ENCODE measurements around the gene KCTD2.

GRCh38 chr17:75113798-75114551, 67.0 kb downstream of the KCTD2 start:
- TF ChIP-seq CTCF (IDR thresholded peaks at IDR 0.05) (peak; percentile 97), RARB (CRISPR knock-in tag; IDR thresholded peaks at IDR 0.05) (no peak), EHMT2 (IDR thresholded peaks at IDR 0.05; ENCODE audit: low read depth) (no peak), POLR2A (IDR thresholded peaks at IDR 0.05; ENCODE audit: low read length) (no peak), RAD21 (conservative IDR thresholded peaks at IDR 0.05 in 1 of 2, IDR thresholded peaks at IDR 0.05 in 1 of 2) (peak; percentile 99), ATOH8 (CRISPR knock-in tag; IDR thresholded peaks at IDR 0.05; ENCODE audit: low read depth) (no peak), ZFP36 (IDR thresholded peaks at IDR 0.05; ENCODE audit: borderline replicate concordance, partially characterized antibody) (no peak), EP300 (IDR thresholded peaks at IDR 0.05) (no peak), USF2 (IDR thresholded peaks at IDR 0.05) (no peak), ELK1 (IDR thresholded peaks at IDR 0.05; ENCODE audit: low read depth, low read length) (no peak), REST (IDR thresholded peaks at IDR 0.05) (no peak)
